ENCODE data around the gene P4HTM. TPM values are rescaled to one million over a fixed set of nuclear protein-coding genes. Genes with fewer than 3 reads are reported as not detected.

Gene P4HTM
- total RNA-seq, 1 donor from 2014 or later, result 25.0 TPM

DNA sequence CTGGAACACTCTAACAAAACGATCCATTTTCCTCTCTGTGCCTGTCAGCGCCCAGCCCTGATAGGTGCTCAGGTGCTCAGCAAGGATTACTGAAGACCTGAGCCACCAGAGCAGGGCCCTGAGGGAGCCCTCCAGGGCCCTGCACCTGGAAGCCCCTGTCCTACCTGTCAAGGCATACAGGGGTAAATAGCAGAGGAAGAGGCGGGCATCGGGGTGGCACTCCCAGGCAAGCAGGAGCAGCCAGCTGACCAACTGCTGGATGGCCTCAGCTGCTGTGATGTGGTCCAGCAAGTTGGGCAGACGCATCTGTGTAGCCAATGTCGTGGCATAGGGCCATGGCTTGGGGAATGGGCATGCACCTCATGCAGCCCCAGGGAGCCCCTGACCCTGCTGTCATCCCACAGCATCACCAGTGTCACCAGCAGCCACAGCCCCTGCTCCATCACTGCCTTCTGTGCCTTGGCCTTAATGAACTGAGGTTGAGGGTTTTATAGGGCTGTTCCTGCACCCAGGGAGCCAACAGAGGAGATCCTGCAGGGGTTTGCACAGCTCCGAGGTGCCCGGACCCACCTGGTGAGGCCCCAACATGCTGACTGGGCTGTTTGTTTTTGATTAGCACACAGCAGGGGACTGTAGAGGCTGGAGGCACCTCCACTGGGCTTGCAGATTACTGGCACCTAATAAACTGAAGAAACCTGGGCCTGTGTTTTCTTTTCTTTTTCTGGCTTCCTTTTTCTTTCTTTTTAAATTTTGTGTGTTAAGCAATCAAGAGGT lies 9.2 kb downstream of the P4HTM start:
- H3K36me3 ChIP-seq (ENCODE audit: insufficient read depth, low read length), result peaks cover 2% of the 10 kb centered on the region
- no peak for TF ChIP-seq EZH2 (IDR thresholded peaks at IDR 0.05; ENCODE audit: insufficient read depth, low read length)
- TF ChIP-seq, protein P1, sequence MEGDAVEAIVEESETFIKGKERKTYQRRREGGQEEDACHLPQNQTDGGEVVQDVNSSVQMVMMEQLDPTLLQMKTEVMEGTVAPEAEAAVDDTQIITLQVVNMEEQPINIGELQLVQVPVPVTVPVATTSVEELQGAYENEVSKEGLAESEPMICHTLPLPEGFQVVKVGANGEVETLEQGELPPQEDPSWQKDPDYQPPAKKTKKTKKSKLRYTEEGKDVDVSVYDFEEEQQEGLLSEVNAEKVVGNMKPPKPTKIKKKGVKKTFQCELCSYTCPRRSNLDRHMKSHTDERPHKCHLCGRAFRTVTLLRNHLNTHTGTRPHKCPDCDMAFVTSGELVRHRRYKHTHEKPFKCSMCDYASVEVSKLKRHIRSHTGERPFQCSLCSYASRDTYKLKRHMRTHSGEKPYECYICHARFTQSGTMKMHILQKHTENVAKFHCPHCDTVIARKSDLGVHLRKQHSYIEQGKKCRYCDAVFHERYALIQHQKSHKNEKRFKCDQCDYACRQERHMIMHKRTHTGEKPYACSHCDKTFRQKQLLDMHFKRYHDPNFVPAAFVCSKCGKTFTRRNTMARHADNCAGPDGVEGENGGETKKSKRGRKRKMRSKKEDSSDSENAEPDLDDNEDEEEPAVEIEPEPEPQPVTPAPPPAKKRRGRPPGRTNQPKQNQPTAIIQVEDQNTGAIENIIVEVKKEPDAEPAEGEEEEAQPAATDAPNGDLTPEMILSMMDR (IDR thresholded peaks at IDR 0.05; ENCODE audit: insufficient read depth, low read depth, low read length), result no peak
- H3K27ac ChIP-seq (ENCODE audit: low read depth, low read length), result no peak overlapping the region
- no peak for DNase-seq (ENCODE audit: low read depth)
- Mint-ChIP-seq H3K36me3 (ENCODE audit: low read depth, unreplicated experiment) (peaks cover 5% of the 10 kb centered on the region), H3K4me3 (ENCODE audit: unreplicated experiment) (no peak overlapping the region), H3K27ac (ENCODE audit: unreplicated experiment) (no peak overlapping the region), H3K9me3 (ENCODE audit: unreplicated experiment) (no peaks in the 10 kb centered on the region), H3K4me1 (ENCODE audit: low read depth, unreplicated experiment) (no peaks in the 10 kb centered on the region), H3K27me3 (ENCODE audit: low read depth, unreplicated experiment) (no peaks in the 10 kb centered on the region)
- FAIRE-seq, result no peak
- no peaks in the 10 kb centered on the region for H3K27me3 ChIP-seq (ENCODE audit: insufficient read depth, low read length)
- no peak overlapping the region for H3K9ac ChIP-seq (ENCODE audit: low read length)
- peaks cover 6% of the 10 kb centered on the region for H3K79me2 ChIP-seq (ENCODE audit: insufficient read depth, low read length)
- H4K20me1 ChIP-seq (ENCODE audit: insufficient read depth, low read length), result peaks cover 5% of the 10 kb centered on the region
- H2AFZ ChIP-seq (ENCODE audit: low read depth, low read length), result no peak overlapping the region
- no peaks in the 10 kb centered on the region for H3K4me1 ChIP-seq (ENCODE audit: insufficient read depth, low read length)
- H3K4me3 ChIP-seq (ENCODE audit: insufficient read depth, low read depth, low read length), result no peak overlapping the region
- H3K4me2 ChIP-seq (ENCODE audit: low read length), result no peak overlapping the region
- H3K9me3 ChIP-seq (ENCODE audit: insufficient read depth, low read depth, low read length), result no peaks in the 10 kb centered on the region

DNA sequence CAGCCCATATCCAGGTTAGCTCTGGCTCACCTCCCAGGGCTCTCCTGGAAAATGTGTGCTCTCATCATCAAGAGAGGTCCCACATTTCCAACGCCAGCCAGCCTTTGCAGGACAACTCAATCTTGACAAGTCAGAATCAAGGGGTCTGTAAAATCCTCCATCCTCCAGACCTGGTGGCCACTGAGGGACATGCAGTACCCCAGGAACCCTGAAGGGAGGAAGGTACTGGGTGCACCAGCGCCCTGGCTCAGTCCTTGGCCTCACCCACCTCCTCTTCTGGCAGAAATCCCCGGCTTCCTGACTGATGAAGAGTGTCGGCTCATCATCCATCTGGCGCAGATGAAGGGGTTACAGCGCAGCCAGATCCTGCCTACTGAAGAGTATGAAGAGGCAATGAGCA lies 11.1 kb downstream of the P4HTM start:
- Mint-ChIP-seq H3K4me3 (ENCODE audit: unreplicated experiment) (no peak overlapping the region), H3K36me3 (ENCODE audit: low read depth, unreplicated experiment) (peaks cover 5% of the 10 kb centered on the region), H3K4me1 (ENCODE audit: low read depth, unreplicated experiment) (no peaks in the 10 kb centered on the region), H3K27ac (ENCODE audit: unreplicated experiment) (no peak overlapping the region), H3K9me3 (ENCODE audit: unreplicated experiment) (no peaks in the 10 kb centered on the region), H3K27me3 (ENCODE audit: low read depth, unreplicated experiment) (no peaks in the 10 kb centered on the region)
- H3K36me3 ChIP-seq (ENCODE audit: insufficient read depth, low read length), result no peaks in the 10 kb centered on the region
- H3K9ac ChIP-seq (ENCODE audit: low read length), result no peak overlapping the region
- H4K20me1 ChIP-seq (ENCODE audit: insufficient read depth, low read length), result no peaks in the 10 kb centered on the region
- H3K27me3 ChIP-seq (ENCODE audit: insufficient read depth, low read length), result no peaks in the 10 kb centered on the region
- DNase-seq (ENCODE audit: low read depth) (no peak), FAIRE-seq (no peak)
- no peak overlapping the region for H2AFZ ChIP-seq (ENCODE audit: low read depth, low read length)
- H3K27ac ChIP-seq (ENCODE audit: low read depth, low read length), result no peak overlapping the region
- no peaks in the 10 kb centered on the region for H3K9me3 ChIP-seq (ENCODE audit: insufficient read depth, low read depth, low read length)
- H3K4me1 ChIP-seq (ENCODE audit: insufficient read depth, low read length), result peaks cover 3% of the 10 kb centered on the region
- no peak overlapping the region for H3K4me3 ChIP-seq (ENCODE audit: insufficient read depth, low read depth, low read length)
- TF ChIP-seq EZH2 (IDR thresholded peaks at IDR 0.05; ENCODE audit: insufficient read depth, low read length), result no peak
- TF ChIP-seq, protein P1 (IDR thresholded peaks at IDR 0.05; ENCODE audit: insufficient read depth, low read depth, low read length), result no peak
- H3K79me2 ChIP-seq (ENCODE audit: insufficient read depth, low read length), result no peaks in the 10 kb centered on the region
- H3K4me2 ChIP-seq (ENCODE audit: low read length), result no peak overlapping the region
